RPMI8226 (cell line): Measurements from ENCODE around the gene E4F1.
"Not testable (repeated sequence)": the region's sequence is repeated elsewhere in the genome, so short reads cannot be mapped to it uniquely, and the experiment has no call there.

Source experiments
- DNase-seq: peaks from one replicate; pipeline ENCODE4 v3.0.0-alpha.2; 2015

Gene E4F1

DNA sequence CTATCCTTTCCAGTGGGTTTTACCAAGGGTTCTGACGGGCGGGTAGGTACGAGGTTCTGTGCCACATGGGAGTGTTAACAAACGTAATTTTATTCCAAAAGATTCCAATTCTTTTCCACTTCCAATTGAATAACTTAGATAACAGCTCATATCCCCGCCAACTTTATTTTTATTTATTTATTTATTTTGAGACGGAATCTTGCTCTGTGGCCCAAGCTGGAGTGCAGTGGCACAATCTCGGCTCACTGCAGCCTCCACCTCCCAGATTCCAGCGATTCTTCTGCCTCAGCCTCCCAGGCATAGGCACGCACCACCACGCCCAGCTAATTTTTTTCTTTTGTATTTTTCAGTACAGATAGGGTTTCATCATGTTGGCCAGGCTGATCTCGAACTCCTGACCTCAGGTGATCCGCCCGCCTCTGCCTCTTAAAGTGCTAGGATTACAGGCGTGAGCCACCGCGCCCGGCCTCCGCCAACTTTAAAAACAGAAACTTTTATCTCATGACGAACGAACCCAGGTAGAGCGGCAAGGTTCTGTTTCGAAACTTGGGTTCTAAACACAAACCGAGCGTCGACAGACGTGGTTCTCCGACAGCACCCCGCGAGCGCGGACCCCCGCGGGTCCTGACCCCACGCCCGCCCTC, 27.4 kb downstream of the E4F1 start:
- no peak for DNase-seq

DNA sequence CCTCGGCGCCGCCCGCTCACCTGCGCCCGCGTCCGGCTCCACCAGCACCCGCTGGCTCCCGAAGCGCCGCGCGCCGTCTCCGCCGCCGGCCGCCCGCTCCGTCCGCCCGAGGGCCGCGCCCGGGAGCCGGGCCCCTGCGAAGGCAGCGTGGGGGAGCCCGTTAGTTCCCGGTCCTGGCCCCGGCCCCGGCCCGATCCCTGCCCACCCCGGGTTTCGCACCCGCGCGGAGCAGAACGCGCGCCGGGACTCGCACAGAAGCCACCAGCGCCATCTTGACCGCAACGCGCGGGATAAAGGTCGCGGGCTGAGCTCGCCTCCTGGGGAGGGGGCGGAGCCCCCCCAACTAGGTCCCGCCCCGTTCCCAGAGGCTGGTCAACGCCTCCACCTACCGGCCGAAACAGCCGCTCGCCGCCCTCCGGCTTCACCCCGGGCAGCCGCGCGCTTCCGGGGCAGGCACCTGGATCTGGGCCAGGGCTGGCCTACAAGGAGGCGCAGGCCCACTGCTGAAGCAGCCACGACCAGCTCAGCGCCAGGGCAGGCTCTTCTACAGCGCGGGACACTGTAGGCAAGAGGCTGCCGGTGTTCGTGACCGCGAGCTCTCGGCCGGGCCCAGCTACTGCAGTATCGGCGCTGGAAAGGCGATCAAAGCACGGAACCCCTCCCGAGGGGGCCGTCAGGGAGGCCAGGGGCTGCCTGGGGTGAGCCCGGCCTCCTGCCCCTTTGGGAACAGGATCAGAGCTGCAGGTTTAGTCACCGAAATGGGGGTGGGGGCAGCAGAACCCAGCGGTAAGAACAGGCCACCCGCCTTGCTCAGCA, 28.1 kb downstream of the E4F1 start, which contains the start of gene ECI1:
Gene ECI1, minus strand, starts transcription at position 292 of the 816 bp plus-strand sequence. Its CDS starts 21 bp downstream, at position 271.
- peak; percentile 100 for DNase-seq

GRCh38 chr16:2252806-2253148, 29.4 kb downstream of the E4F1 start:
- DNase-seq = no peak

DNA sequence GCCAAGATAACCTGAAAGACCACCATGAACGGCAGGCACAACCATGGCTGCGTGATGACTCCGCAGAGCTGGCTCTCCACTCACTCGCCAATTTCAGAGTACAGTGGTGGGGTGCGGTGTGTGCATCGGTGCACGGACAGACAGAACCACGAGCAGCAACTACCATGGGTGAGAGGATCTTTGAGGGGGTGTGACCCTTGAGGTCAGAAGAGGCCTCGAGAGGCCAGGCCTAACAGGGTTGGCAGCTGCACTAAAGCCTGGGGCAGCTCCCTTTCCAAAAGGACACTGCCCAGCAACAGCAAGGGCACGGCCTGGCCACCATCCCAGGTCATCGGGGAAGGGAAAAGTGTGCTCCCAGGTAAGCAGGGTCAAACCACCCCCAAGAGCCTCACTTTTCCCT, 29.9 kb downstream of the E4F1 start:
- no peak for DNase-seq

DNA sequence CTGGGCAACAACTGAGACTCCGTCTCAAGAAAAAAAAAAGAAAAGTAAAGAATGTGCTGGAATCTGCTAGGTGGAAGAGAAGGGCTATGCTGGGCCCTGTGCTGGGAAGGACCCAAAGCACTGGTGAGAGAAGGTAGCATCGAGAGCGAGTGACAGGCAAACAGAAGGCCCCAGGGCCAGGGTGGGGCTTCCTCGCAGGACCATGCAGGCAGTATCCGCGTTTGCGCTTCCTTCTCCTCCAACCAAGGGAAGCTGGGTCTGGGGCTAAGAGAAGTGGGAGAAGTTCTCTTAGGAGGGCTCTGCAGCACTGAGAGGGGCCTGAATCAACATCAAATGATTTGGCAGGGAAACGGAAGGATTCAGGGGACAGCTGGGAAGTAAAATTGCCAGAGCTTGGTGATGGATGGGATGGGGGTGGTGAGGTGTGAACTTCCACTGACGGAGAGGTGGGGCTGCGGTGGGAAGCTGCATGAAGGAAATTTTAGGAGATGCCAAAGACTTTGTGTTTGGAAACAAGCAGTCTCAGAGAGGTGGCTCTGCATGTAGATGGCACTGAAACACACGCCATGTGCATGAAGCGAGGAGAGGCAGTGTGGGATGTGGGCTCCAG, 33.2 kb downstream of the E4F1 start:
- no peak for DNase-seq

- DNase-seq = no peak
Measured at GRCh38 chr16:2257726-2258125, 34.3 kb downstream of the E4F1 start.

DNA sequence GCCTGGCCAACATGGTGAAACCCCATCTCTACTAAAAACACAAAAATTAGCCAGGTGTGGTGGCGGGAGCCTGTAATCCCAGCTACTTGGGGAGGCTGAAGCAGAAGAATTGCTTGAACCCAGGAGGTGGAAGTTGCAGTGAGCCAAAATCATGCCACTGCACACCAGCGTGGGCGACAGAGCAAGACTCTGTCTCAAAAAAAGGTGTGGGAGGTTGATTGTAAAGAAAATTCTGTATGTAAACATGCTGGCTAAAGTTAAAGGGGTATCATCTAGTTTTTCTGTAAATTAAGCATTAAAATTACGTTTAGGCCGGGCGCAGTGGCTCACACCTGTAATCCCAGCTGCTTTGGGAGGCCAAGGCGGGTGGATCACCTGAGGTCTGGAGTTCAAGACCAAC, 35.1 kb downstream of the E4F1 start:
- DNase-seq = not testable (repeated sequence)

- no peak for DNase-seq
Measured at GRCh38 chr16:2260250-2260649, 36.9 kb downstream of the E4F1 start.

- DNase-seq = not testable (repeated sequence)
Measured at GRCh38 chr16:2263026-2263425, 39.6 kb downstream of the E4F1 start.

GRCh38 chr16:2266887-2267286, 43.5 kb downstream of the E4F1 start:
- DNase-seq = not testable (repeated sequence)

GRCh38 chr16:2267505-2267912, 44.1 kb downstream of the E4F1 start:
- not testable (repeated sequence) for DNase-seq

- DNase-seq = peak; percentile 99
Measured at GRCh38 chr16:2267913-2268666, 44.7 kb downstream of the E4F1 start, which contains the start of gene RNPS1. Gene RNPS1, minus strand, starts transcription at chr16:2268126. Its CDS starts 3,483 bp downstream, at chr16:2264643.

- no peak for DNase-seq
Measured at GRCh38 chr16:2270070-2270462, 46.7 kb downstream of the E4F1 start.

- no peak for DNase-seq
Measured at GRCh38 chr16:2270588-2271470, 47.4 kb downstream of the E4F1 start.

DNA sequence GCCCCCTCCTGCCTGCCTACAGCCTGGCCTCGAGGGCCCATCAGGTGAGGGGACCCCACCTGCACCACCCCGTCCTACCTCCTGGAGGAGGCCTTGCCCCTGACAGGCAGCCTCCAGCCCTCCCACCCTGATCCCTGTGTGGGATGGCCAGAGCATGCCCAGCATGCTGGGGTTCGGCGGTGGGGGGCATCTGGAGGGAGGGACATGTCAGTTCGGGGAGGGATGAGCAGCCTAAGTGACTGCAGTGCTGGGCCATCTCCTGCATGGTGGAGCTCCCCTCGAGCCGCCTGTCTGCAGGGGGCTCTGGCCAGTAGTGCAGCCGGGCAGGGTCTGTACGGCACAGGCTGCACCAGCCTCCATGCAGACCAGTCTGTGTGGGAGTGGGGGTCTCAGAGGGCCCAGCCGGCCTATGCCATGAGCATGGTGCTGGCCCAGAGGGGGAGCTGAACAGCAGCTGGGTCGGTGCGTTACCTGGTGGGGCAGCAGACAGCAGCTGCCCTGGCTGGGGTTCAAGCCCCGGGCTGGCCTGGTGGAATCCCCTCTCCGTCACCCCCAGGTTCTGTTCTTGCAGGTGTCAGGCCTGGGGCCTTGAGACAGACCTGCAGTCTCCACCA, 48.6 kb downstream of the E4F1 start:
- DNase-seq = no peak

- DNase-seq = no peak
Measured at GRCh38 chr16:2273484-2273883, 50.1 kb downstream of the E4F1 start.

GRCh38 chr16:2273931-2274330, 50.5 kb downstream of the E4F1 start:
- no peak for DNase-seq

DNA sequence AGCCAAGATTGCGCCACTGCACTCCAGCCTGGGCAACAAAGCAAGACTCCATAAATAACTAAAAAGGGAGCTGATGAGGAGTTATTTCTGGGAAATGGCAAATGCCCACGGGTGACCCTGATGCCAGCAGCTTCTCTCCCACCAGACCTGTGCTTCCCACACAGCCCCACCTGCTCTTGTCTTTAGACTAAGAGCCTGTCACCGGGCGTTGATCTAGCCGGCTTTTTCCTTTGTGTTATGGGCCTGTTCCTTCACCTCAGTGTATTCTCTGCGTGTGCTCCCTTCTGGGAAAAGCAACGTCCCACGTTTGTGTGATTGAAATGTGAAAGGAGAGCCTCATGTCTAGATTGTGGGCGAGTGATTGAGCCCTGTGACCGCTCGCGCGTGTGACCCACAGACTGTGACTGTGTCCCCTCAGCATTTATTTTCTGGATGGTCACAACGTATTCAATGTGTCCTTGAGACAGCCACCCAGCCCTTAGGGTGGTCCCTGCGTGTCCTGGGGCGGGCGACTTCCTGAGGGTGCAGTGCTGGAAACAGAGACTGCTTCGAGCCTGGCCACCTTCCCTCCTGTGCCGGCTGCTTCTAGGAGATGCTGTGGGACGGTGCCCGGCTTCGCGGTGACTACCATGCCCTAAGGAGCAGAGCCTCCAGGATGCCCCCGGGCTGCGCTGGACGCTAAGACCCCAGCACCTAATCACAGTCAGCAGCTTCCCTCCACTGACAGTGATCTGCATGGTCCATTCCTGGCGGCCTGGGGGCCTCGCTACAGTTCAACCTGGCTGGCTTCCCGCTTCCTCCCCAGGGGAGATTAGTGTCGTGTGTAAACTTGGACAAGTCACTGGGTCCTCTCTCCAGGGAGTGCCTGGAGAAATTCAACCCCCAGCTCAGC, 52.3 kb downstream of the E4F1 start:
- no peak for DNase-seq

GRCh38 chr16:2276368-2277195, 53.2 kb downstream of the E4F1 start:
- DNase-seq = no peak
